ENCODE data around the gene CABP2.

DNA sequence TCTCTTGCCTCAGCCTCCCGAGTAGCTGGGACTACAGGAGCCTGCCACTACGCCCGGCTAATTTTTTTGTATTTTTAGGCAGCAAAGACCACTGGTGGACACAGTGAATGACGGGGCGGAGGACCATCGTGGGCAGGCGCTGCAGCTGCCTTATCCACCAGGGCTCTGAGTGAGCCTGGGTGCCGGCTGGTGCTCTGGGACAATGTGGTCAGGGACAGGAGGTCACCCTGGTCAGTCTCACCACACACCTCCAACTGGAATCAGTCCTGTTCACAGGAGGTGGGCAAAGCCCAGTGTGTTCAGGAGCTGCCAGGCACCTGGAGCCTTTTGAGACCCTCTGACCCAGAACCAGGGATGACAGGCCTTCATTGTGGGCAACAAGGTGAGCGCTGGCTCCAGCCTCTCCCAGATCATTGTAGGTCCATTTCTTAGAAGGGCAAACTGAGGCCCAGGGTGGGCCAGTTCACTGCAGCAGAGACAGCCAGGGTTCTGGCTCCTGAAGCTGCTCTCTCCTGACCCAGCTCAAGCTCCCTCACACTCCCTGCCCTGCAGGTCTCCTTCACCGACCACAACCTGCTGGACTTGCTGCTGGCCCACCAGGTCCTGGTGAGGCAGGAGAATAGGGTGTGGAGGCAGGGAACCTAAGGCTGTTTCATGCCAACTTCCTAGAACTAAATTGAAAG, 15.7 kb upstream of the CABP2 start:
- TF ChIP-seq EP300 (IDR thresholded peaks at IDR 0.05; ENCODE audit: low read depth) (no peak), POLR2AphosphoS5 (IDR thresholded peaks at IDR 0.05) (no peak)
- TF ChIP-seq, protein P1, sequence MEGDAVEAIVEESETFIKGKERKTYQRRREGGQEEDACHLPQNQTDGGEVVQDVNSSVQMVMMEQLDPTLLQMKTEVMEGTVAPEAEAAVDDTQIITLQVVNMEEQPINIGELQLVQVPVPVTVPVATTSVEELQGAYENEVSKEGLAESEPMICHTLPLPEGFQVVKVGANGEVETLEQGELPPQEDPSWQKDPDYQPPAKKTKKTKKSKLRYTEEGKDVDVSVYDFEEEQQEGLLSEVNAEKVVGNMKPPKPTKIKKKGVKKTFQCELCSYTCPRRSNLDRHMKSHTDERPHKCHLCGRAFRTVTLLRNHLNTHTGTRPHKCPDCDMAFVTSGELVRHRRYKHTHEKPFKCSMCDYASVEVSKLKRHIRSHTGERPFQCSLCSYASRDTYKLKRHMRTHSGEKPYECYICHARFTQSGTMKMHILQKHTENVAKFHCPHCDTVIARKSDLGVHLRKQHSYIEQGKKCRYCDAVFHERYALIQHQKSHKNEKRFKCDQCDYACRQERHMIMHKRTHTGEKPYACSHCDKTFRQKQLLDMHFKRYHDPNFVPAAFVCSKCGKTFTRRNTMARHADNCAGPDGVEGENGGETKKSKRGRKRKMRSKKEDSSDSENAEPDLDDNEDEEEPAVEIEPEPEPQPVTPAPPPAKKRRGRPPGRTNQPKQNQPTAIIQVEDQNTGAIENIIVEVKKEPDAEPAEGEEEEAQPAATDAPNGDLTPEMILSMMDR (IDR thresholded peaks at IDR 0.05) = no peak

All from transverse colon (tissue), 4 donors.